HG02970 (cell line): Measurements from ENCODE around the gene IL4R.
"Not testable (repeated sequence)": the region's sequence is repeated elsewhere in the genome, so short reads cannot be mapped to it uniquely, and the experiment has no call there.

Experiments used
- ATAC-seq: cut with Tn5 transposase; IDR thresholded peaks from one replicate; pipeline ENCODE4 v1.9.1; 2021; ENCODE audit warnings: mild to moderate bottlenecking, moderate library complexity, moderate number of reproducible peaks; ENCODE audit not compliant: unreplicated experiment, low FRiP score

Gene IL4R

GRCh38 chr16:27398894-27399853 is 85.4 kb downstream of the IL4R start:
- ATAC-seq, result no peak

GRCh38 chr16:27399969-27400368 is 86.2 kb downstream of the IL4R start:
- ATAC-seq, result no peak

GRCh38 chr16:27400751-27401620 is 87.2 kb downstream of the IL4R start:
- ATAC-seq, result no peak

GRCh38 chr16:27401768-27402568 is 88.2 kb downstream of the IL4R start, which contains the start of gene IL21R:
Gene IL21R, plus strand, starts transcription at chr16:27402174. Its CDS starts 27,898 bp downstream, at chr16:27430072.
- ATAC-seq, result peak; percentile 43

GRCh38 chr16:27402569-27402963 is 88.8 kb downstream of the IL4R start:
- ATAC-seq, result no peak

- ATAC-seq, result no peak
Observed at GRCh38 chr16:27402964-27403600, 89.3 kb downstream of the IL4R start.

- ATAC-seq, result no peak
Observed at GRCh38 chr16:27403601-27403992, 89.8 kb downstream of the IL4R start.

- no peak for ATAC-seq
Observed at GRCh38 chr16:27404163-27404823, 90.5 kb downstream of the IL4R start.

GRCh38 chr16:27405546-27406451 is 92.0 kb downstream of the IL4R start:
- no peak for ATAC-seq

GRCh38 chr16:27406511-27407128 is 92.8 kb downstream of the IL4R start:
- no peak for ATAC-seq

GRCh38 chr16:27407133-27407532 is 93.4 kb downstream of the IL4R start:
- ATAC-seq, result no peak

- ATAC-seq, result no peak
Observed at GRCh38 chr16:27408012-27408601, 94.3 kb downstream of the IL4R start.

- ATAC-seq, result peak; percentile 38
Observed at GRCh38 chr16:27408602-27409031, 94.8 kb downstream of the IL4R start.

- not testable (repeated sequence) for ATAC-seq
Observed at GRCh38 chr16:27409958-27410357, 96.2 kb downstream of the IL4R start.

- ATAC-seq, result no peak
Observed at GRCh38 chr16:27410761-27411160, 97.0 kb downstream of the IL4R start.

- no peak for ATAC-seq
Observed at GRCh38 chr16:27413956-27414355, 100.2 kb downstream of the IL4R start.
